ENCODE data around the gene PIGK. TPM values are rescaled to one million over a fixed set of nuclear protein-coding genes. Genes with fewer than 3 reads are reported as not detected.

PIGK gene
- total and polyA plus RNA-seq, 8 donors = 24.7 to 38.1 (median 31.6) TPM

GRCh38 chr1:77202751-77203150 is 16.5 kb downstream of the PIGK start:
- no peak for TF ChIP-seq CTCF (IDR thresholded peaks at IDR 0.05)
- Histone ChIP-seq H3K4me1 (no peaks in the 10 kb centered on the region), H3K27ac (no peak overlapping the region), H3K27me3 (no peaks in the 10 kb centered on the region), H3K36me3 (peaks cover 0 to 8% of the 10 kb centered on the region in 2 donors), H3K4me3 (no peak overlapping the region), H3K9me3 (peaks cover 0 to 9% of the 10 kb centered on the region in 2 donors)
- DNase-seq (no peak), ATAC-seq (no peak)
- intact Hi-C loops (cut with DNase I) = no loop called here

GRCh38 chr1:77200806-77201205 is 18.4 kb downstream of the PIGK start:
- intact Hi-C loops (cut with DNase I) = no loop called here
- DNase-seq = no peak

GRCh38 chr1:77200293-77200692 is 18.9 kb downstream of the PIGK start:
- Histone ChIP-seq H3K27me3 (no peaks in the 10 kb centered on the region), H3K4me1 (no peaks in the 10 kb centered on the region), H3K9me3 (peaks cover 0 to 9% of the 10 kb centered on the region in 2 donors), H3K27ac (no peak overlapping the region), H3K4me3 (no peak overlapping the region), H3K36me3 (peaks cover 0 to 9% of the 10 kb centered on the region in 2 donors)
- ATAC-seq (no peak), DNase-seq (no peak)
- intact Hi-C loops (cut with DNase I) = no loop called here
- no peak for TF ChIP-seq CTCF (IDR thresholded peaks at IDR 0.05)

More at GRCh38 chr1:77200806-77201205, 18.4 kb downstream of the PIGK start:
- Histone ChIP-seq H3K4me1 (no peaks in the 10 kb centered on the region), H3K36me3 (peaks cover 0 to 8% of the 10 kb centered on the region in 2 donors), H3K27me3 (no peaks in the 10 kb centered on the region), H3K9me3 (peaks cover 0 to 9% of the 10 kb centered on the region in 2 donors), H3K4me3 (no peak overlapping the region), H3K27ac (no peak overlapping the region)
- TF ChIP-seq CTCF (IDR thresholded peaks at IDR 0.05) = no peak
- no peak for ATAC-seq

GRCh38 chr1:77197351-77197750 is 21.9 kb downstream of the PIGK start:
- no peaks in the 10 kb centered on the region for H3K27me3 ChIP-seq
- no peak overlapping the region for H3K4me3 ChIP-seq
- ATAC-seq = no peak
- no peaks in the 10 kb centered on the region for H3K9me3 ChIP-seq
- H3K27ac ChIP-seq = no peak overlapping the region
- TF ChIP-seq CTCF (IDR thresholded peaks at IDR 0.05) = no peak
- intact Hi-C loops (cut with DNase I) = no loop called here
- H3K36me3 ChIP-seq = peaks cover 0 to 9% of the 10 kb centered on the region in 2 donors
- H3K4me1 ChIP-seq = no peaks in the 10 kb centered on the region
- no peak for DNase-seq

GRCh38 chr1:77193951-77194350 is 25.3 kb downstream of the PIGK start:
- Histone ChIP-seq H3K4me1 (no peaks in the 10 kb centered on the region), H3K27me3 (no peaks in the 10 kb centered on the region), H3K9me3 (no peaks in the 10 kb centered on the region), H3K36me3 (peaks cover 0 to 9% of the 10 kb centered on the region in 2 donors), H3K4me3 (no peak overlapping the region), H3K27ac (no peak overlapping the region)
- ATAC-seq (no peak), DNase-seq (no peak)
- intact Hi-C loops (cut with DNase I) = no loop called here
- no peak for TF ChIP-seq CTCF (IDR thresholded peaks at IDR 0.05)

All from left lung (tissue), 10 donors.